ENCODE results near the gene AEBP1.

The AEBP1 gene

DNA sequence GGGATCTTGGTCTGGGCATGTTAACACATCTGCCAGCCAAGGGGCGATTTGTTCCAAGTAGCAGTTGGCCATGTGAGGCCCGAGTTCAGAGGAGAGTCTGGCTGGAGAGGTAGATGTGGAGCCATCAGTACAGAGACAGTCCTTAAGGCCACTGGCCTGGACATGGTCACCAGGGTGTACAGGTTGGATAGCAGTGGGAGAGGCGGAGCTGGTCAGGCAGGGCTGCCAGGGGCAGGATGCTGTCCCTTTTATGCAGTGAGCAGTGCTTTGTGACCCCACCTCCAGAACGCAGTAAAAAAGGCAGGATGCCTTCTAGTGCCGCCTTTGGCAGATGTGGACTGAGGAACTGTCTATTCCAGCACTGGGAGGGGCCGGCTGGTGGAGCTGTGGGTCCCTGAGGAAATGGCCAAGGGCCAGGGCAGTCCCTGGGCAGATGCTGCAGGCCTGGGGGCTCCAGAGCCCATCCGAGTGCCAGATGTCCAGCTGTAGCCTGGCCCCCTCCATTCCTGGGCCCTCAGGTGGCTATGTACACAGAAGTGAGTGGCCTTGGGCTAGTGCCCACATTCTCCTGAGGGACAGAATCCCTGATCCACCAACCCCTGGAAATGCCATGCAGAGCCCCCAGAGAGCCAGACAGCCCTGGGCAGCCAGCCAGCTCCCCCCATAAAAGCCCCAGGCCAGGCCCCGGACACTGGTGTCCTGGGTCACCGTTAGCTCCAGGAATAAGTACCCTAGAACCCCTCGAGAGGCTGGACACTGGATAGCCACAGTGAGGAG is 54.1 kb downstream of the AEBP1 start:
- Histone ChIP-seq H3K4me1 (ENCODE audit: low read length) (no peaks in the 10 kb centered on the region), H3K9me3 (ENCODE audit: insufficient read depth, low read length) (no peaks in the 10 kb centered on the region), H3K27me3 (ENCODE audit: low read depth, low read length) (no peaks in the 10 kb centered on the region), H2AFZ (ENCODE audit: low read depth, low read length) (no peak overlapping the region), H4K20me1 (ENCODE audit: insufficient read depth, low read length) (no peaks in the 10 kb centered on the region), H3K4me2 (ENCODE audit: low read length) (no peak overlapping the region), H3K27ac (ENCODE audit: low read length) (no peak overlapping the region), H3K9ac (ENCODE audit: low read length) (no peak overlapping the region), H3K79me2 (ENCODE audit: low read length) (no peaks in the 10 kb centered on the region), H3K36me3 (replicated peaks; ENCODE audit: low read depth, low read length) (no peaks in the 10 kb centered on the region), H3K4me3 (ENCODE audit: low read length) (no peak overlapping the region)
- no peak for TF ChIP-seq EZH2phosphoT487 (IDR thresholded peaks at IDR 0.05; ENCODE audit: low read depth)
- no peak for TF ChIP-seq CTCF (IDR thresholded peaks at IDR 0.05; ENCODE audit: low read depth, low read length)

DNA sequence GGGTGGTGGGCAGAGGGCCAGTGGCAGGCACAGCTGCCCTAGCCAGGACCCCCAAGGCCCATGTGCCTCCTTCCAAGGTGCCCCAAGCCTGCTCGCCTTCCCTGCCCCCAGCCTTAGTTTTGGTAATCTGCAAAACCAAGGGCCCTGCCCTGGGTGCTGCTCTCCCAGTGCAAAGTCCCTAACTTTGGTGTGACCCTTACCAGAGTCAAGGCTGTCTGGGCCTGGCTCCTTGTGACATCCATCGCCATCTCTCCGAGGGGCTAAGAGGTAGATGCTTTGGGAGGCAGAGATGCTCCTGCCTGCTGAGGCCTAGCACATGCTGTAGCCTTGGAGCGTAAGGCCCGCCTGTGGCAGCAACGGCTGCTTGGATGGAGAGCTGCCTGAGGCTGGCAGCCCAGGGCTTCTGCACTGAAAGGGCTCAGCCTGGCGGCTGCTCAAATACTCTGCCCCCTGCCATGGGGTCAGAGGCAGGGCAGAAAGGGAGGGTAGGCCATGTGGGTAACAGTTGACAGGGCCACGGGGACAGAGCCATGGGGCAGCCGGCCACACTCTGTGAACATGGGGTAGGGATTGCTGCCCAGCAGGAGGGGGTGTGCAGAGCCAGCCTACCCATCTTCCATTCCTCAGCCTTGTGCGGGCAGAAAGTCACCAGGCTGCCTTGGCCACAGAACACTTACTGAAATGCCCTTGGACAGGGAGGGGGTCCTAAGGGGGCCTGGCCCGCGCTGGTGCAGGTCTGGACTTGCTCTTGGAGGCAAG is 54.9 kb downstream of the AEBP1 start:
- H3K4me2 ChIP-seq (ENCODE audit: low read length), result no peak overlapping the region
- no peaks in the 10 kb centered on the region for H3K9me3 ChIP-seq (ENCODE audit: insufficient read depth, low read length)
- H4K20me1 ChIP-seq (ENCODE audit: insufficient read depth, low read length), result no peaks in the 10 kb centered on the region
- no peaks in the 10 kb centered on the region for H3K79me2 ChIP-seq (ENCODE audit: low read length)
- H2AFZ ChIP-seq (ENCODE audit: low read depth, low read length), result no peak overlapping the region
- H3K9ac ChIP-seq (ENCODE audit: low read length), result no peak overlapping the region
- no peak overlapping the region for H3K4me3 ChIP-seq (ENCODE audit: low read length)
- no peak overlapping the region for H3K27ac ChIP-seq (ENCODE audit: low read length)
- TF ChIP-seq EZH2phosphoT487 (IDR thresholded peaks at IDR 0.05; ENCODE audit: low read depth), result no peak
- TF ChIP-seq CTCF (IDR thresholded peaks at IDR 0.05; ENCODE audit: low read depth, low read length), result no peak
- no peaks in the 10 kb centered on the region for H3K36me3 ChIP-seq (replicated peaks; ENCODE audit: low read depth, low read length)
- H3K4me1 ChIP-seq (ENCODE audit: low read length), result no peaks in the 10 kb centered on the region
- no peaks in the 10 kb centered on the region for H3K27me3 ChIP-seq (ENCODE audit: low read depth, low read length)

GRCh38 chr7:44159824-44160630 is 55.9 kb downstream of the AEBP1 start:
- Histone ChIP-seq H3K9ac (ENCODE audit: low read length) (no peak overlapping the region), H3K4me3 (ENCODE audit: low read length) (no peak overlapping the region), H4K20me1 (ENCODE audit: insufficient read depth, low read length) (no peaks in the 10 kb centered on the region), H3K36me3 (replicated peaks; ENCODE audit: low read depth, low read length) (no peaks in the 10 kb centered on the region), H3K79me2 (ENCODE audit: low read length) (no peaks in the 10 kb centered on the region), H2AFZ (ENCODE audit: low read depth, low read length) (no peak overlapping the region), H3K27ac (ENCODE audit: low read length) (no peak overlapping the region), H3K27me3 (ENCODE audit: low read depth, low read length) (no peaks in the 10 kb centered on the region), H3K4me1 (ENCODE audit: low read length) (no peaks in the 10 kb centered on the region), H3K4me2 (ENCODE audit: low read length) (no peak overlapping the region), H3K9me3 (ENCODE audit: insufficient read depth, low read length) (no peaks in the 10 kb centered on the region)
- TF ChIP-seq CTCF (IDR thresholded peaks at IDR 0.05; ENCODE audit: low read depth, low read length) (no peak), EZH2phosphoT487 (IDR thresholded peaks at IDR 0.05; ENCODE audit: low read depth) (no peak)

DNA sequence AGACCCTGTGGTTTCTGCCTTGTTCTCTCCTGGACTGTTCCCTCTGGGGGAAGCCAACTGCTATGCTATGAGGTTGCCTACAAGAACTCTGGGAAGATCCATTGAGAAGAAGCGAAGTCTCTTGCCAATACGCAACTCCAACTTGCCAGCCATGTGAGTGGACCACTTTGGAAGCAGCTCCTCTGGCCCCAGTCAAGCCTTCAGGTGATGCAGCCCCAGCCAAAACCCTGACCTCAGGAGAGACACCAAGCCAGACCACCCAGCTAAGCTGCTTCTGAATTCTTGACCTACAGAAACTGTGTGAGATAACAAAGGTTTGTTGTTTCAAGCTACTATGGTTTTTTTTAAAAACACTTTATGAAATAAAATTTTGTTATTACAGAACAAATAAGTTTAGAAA is 57.2 kb downstream of the AEBP1 start:
- Histone ChIP-seq H3K9ac (ENCODE audit: low read length) (no peak overlapping the region), H3K27me3 (ENCODE audit: low read depth, low read length) (no peaks in the 10 kb centered on the region), H3K4me3 (ENCODE audit: low read length) (no peak overlapping the region), H4K20me1 (ENCODE audit: insufficient read depth, low read length) (no peaks in the 10 kb centered on the region), H3K4me1 (ENCODE audit: low read length) (no peaks in the 10 kb centered on the region), H3K4me2 (ENCODE audit: low read length) (no peak overlapping the region), H3K27ac (ENCODE audit: low read length) (no peak overlapping the region), H2AFZ (ENCODE audit: low read depth, low read length) (no peak overlapping the region), H3K9me3 (ENCODE audit: insufficient read depth, low read length) (no peaks in the 10 kb centered on the region), H3K36me3 (replicated peaks; ENCODE audit: low read depth, low read length) (no peaks in the 10 kb centered on the region), H3K79me2 (ENCODE audit: low read length) (no peaks in the 10 kb centered on the region)
- TF ChIP-seq EZH2phosphoT487 (IDR thresholded peaks at IDR 0.05; ENCODE audit: low read depth), result no peak
- no peak for TF ChIP-seq CTCF (IDR thresholded peaks at IDR 0.05; ENCODE audit: low read depth, low read length)

All from OCI-LY3 (cell line).